HCT116 (cell line): ENCODE data around the gene CBFB. TPM values are rescaled to one million over a fixed set of nuclear protein-coding genes. Genes with fewer than 3 reads are reported as not detected.

Experiments
- ATAC-seq: fragments of 200-7000 bp; cut with Tn5 transposase; 2 replicates; pipeline ENCODE4 v1.9.1; 2020; ENCODE audit warnings: mild to moderate bottlenecking, moderate library complexity
- BruUV-seq: library from RNA; stranded (reverse); fragments of 400-500 nt; replicated peaks from 2 replicates; lab custom pipeline; 2021; lab: Mats Ljungman, UMichigan
- CTCF ChIA-PET: fragments of 300-600 bp; sonication (Branson Sonifier 250); formaldehyde crosslinking; loops from one replicate; lab custom pipeline; 2021; ENCODE audit warnings: antibody characterized with exemption; lab: Charles Lee
- POLR2A ChIA-PET: fragments of 300-600, 350-600 bp; sonication (Branson Sonifier 250); formaldehyde crosslinking; loops from one replicate; lab custom pipeline; 2021; ENCODE audit warnings: antibody characterized with exemption; lab: Charles Lee
- RAD21 ChIA-PET, 2 experiments: fragments of 300-600 bp; sonication (Branson Sonifier 250); formaldehyde crosslinking; loops; one replicate each; lab custom pipeline; 2023; ENCODE audit warnings: low total read pairs in 2 of 2; ENCODE audit not compliant: uncharacterized antibody in 2 of 2, unreplicated experiment in 2 of 2, low non-redundant PET in 1 of 2; lab: Charles Lee
- DNase-seq: peaks from one replicate; pipeline ENCODE4 v3.0.0-alpha.2; 2010; ENCODE audit warnings: low read depth, low spot score
- H2AFZ ChIP-seq: fragments of 200-600 bp; shearing (Covaris generic), sonication (generic); 2 replicates; pipeline ENCODE4 v1.6.1; 2017; ENCODE audit warnings: low read depth, mixed run types, mixed read lengths, antibody characterized with exemption, low read length; ENCODE audit not compliant: poor library complexity, severe bottlenecking
- H3K27ac ChIP-seq: 2 replicates; pipeline ENCODE4 v1.5.1; 2012; ENCODE audit warnings: low read depth, low read length
- H3K27me3 ChIP-seq: fragments of 200-600 bp; sonication (generic); 2 replicates; pipeline ENCODE4 v1.6.1; 2016; ENCODE audit warnings: mixed run types, low read length, mixed read lengths; ENCODE audit not compliant: insufficient read depth
- H3K36me3 ChIP-seq, 2 experiments: fragments of 200-500 bp in 1 of 2; fragments of 200-600 bp in 1 of 2; sonication (Bioruptor generic) in 1 of 2; sonication (generic) in 1 of 2; 2 replicates each; pipeline versions ENCODE4 v1.5.1 to v1.6.1; 2014 to 2016; ENCODE audit warnings: low read length in 2 of 2, inconsistent platforms in 1 of 2, mixed read lengths in 1 of 2, mixed run types in 1 of 2; ENCODE audit not compliant: insufficient read depth in 2 of 2, control insufficient read depth in 1 of 2
- H3K4me1 ChIP-seq, 2 experiments: fragments of 200-600 bp in 1 of 2; sonication (generic) in 1 of 2; 2 replicates each; pipeline versions ENCODE4 v1.5.1 to v1.6.1; 2012 to 2017; ENCODE audit warnings: low read length in 2 of 2, inconsistent platforms in 1 of 2, mild to moderate bottlenecking in 1 of 2, mixed read lengths in 1 of 2, mixed run types in 1 of 2, moderate library complexity in 1 of 2; ENCODE audit not compliant: insufficient read depth in 2 of 2, control insufficient read depth in 1 of 2
- H3K4me2 ChIP-seq: fragments of 200-600 bp; sonication (generic); 2 replicates; pipeline ENCODE4 v1.6.1; 2017; ENCODE audit warnings: mixed run types, low read length, mixed read lengths
- H3K4me3 ChIP-seq, 2 experiments: fragments of 200-600 bp in 1 of 2; sonication (generic) in 1 of 2; replicated peaks in 1 of 2; 2 replicates each; pipeline ENCODE4 v1.5.1; 2011 to 2016; ENCODE audit warnings: low read length in 2 of 2, control low read depth in 1 of 2, low read depth in 1 of 2, mild to moderate bottlenecking in 1 of 2, mixed read lengths in 1 of 2, mixed run types in 1 of 2
- H3K79me2 ChIP-seq: fragments of 200-600 bp; sonication (generic); 2 replicates; pipeline ENCODE4 v1.6.1; 2017; ENCODE audit warnings: mild to moderate bottlenecking, mixed run types, low read length, moderate library complexity, mixed read lengths; ENCODE audit not compliant: insufficient read depth
- H3K9ac ChIP-seq: fragments of 200-600 bp; sonication (generic); 2 replicates; pipeline ENCODE4 v1.6.1; 2016; ENCODE audit warnings: low read length, mixed read lengths
- H3K9me2 ChIP-seq: fragments of 200-600 bp; sonication (generic), shearing (Covaris generic); 2 replicates; pipeline ENCODE4 v1.6.1; 2017; ENCODE audit warnings: mixed run types, mild to moderate bottlenecking, moderate library complexity; ENCODE audit not compliant: insufficient read depth
- H3K9me3 ChIP-seq, 2 experiments: fragments of 200-500 bp in 1 of 2; fragments of 200-600 bp in 1 of 2; sonication (Bioruptor generic) in 1 of 2; sonication (generic) in 1 of 2; 2 replicates each; pipeline ENCODE4 v1.6.1; 2014 to 2017; ENCODE audit warnings: low read length in 2 of 2, mixed read lengths in 2 of 2, inconsistent platforms in 1 of 2, low read depth in 1 of 2, mild to moderate bottlenecking in 1 of 2, mixed run types in 1 of 2, moderate library complexity in 1 of 2; ENCODE audit not compliant: control insufficient read depth in 1 of 2, insufficient read depth in 1 of 2
- H4K20me1 ChIP-seq: fragments of 200-600 bp; sonication (generic), shearing (Covaris generic); 2 replicates; pipeline ENCODE4 v1.6.1; 2017; ENCODE audit warnings: mixed run types, mild to moderate bottlenecking, moderate library complexity; ENCODE audit not compliant: insufficient read depth
- ATF3 ChIP-seq: IDR thresholded peaks from 2 replicates; pipeline ENCODE4 v1.6.1; 2012
- CBX3 ChIP-seq: IDR thresholded peaks from 2 replicates; pipeline ENCODE4 v1.6.1; 2012; ENCODE audit warnings: low read depth
- CEBPB ChIP-seq: IDR thresholded peaks from 2 replicates; pipeline ENCODE4 v1.6.1; 2012; ENCODE audit warnings: low read depth
- ELF1 ChIP-seq: IDR thresholded peaks from 2 replicates; pipeline ENCODE4 v1.6.1; 2012; ENCODE audit warnings: low read depth, borderline replicate concordance
- EZH2 ChIP-seq: fragments of 200-600 bp; sonication (generic); IDR thresholded peaks from 2 replicates; pipeline ENCODE4 v1.6.1; 2017; ENCODE audit warnings: antibody characterized with exemption, mixed run types
- FOSL1 ChIP-seq: IDR thresholded peaks from 2 replicates; pipeline ENCODE4 v1.6.1; 2012; ENCODE audit warnings: low read depth
- JUND ChIP-seq: IDR thresholded peaks from 2 replicates; pipeline ENCODE4 v1.6.1; 2012
- MAX ChIP-seq: IDR thresholded peaks from 2 replicates; pipeline ENCODE4 v1.6.1; 2012
- POLR2AphosphoS5 ChIP-seq: IDR thresholded peaks from 2 replicates; pipeline ENCODE4 v1.6.1; 2011; ENCODE audit warnings: mild to moderate bottlenecking, low read depth, low read length, moderate library complexity
- RAD21 ChIP-seq: IDR thresholded peaks from 2 replicates; pipeline ENCODE4 v1.6.1; 2012; ENCODE audit warnings: low read depth, mild to moderate bottlenecking
- REST ChIP-seq: IDR thresholded peaks from 2 replicates; pipeline ENCODE4 v1.6.1; 2012; ENCODE audit warnings: low read depth
- SIN3A ChIP-seq: IDR thresholded peaks from 2 replicates; pipeline ENCODE4 v1.6.1; 2012; ENCODE audit warnings: low read depth
- SP1 ChIP-seq: IDR thresholded peaks from 2 replicates; pipeline ENCODE4 v1.6.1; 2012; ENCODE audit warnings: low read depth
- TCF7L2 ChIP-seq: IDR thresholded peaks from 2 replicates; pipeline ENCODE4 v1.7.0; 2011; ENCODE audit warnings: borderline replicate concordance, inconsistent platforms; ENCODE audit not compliant: insufficient read depth, insufficient read length; ENCODE audit errors: extremely low read depth
- YY1 ChIP-seq: IDR thresholded peaks from 2 replicates; pipeline ENCODE4 v1.6.1; 2011; ENCODE audit warnings: low read length, low read depth, moderate library complexity, mild to moderate bottlenecking; ENCODE audit not compliant: insufficient replicate concordance; ENCODE audit errors: extremely low read depth
- ZBTB33 ChIP-seq: IDR thresholded peaks from 2 replicates; pipeline ENCODE4 v1.6.1; 2011; ENCODE audit warnings: mild to moderate bottlenecking, low read length, moderate library complexity; ENCODE audit not compliant: insufficient replicate concordance; ENCODE audit errors: extremely low read depth
- ZFX ChIP-seq: fragments of 450-650 bp; IDR thresholded peaks from 2 replicates; pipeline ENCODE4 v1.6.1; 2017
- ZNF274 ChIP-seq: fragments of 200-500 bp; sonication (Bioruptor generic); IDR thresholded peaks from 2 replicates; pipeline ENCODE4 v1.6.1; 2014; ENCODE audit warnings: mild to moderate bottlenecking, low read depth, low read length, inconsistent platforms
- intact Hi-C: fragments of 100-400 bp; cut with micrococcal nuclease; formaldehyde crosslinking; loops from 2 replicates; pipeline ENCODE4 v1.10.0; 2022
- total RNA-seq: library from RNA; stranded (reverse); gene quantifications from one replicate; pipeline ENCODE4 v1.2.1, GENCODE V29; 2021; ENCODE audit not compliant: unreplicated experiment

The CBFB gene
- total RNA-seq, 1 experiment from 2014 or later: 101 TPM

GRCh38 chr16:67091906-67092566 lies 63.1 kb downstream of the CBFB start:
- ATAC-seq (no peak), DNase-seq (no peak)
- no peaks in the 10 kb centered on the region for H3K27me3 ChIP-seq
- H3K9me2 ChIP-seq: no peaks in the 10 kb centered on the region
- no peak overlapping the region for H3K9ac ChIP-seq
- H4K20me1 ChIP-seq: peaks cover 4% of the 10 kb centered on the region; the same call in 1 of the 2 replicates
- TF ChIP-seq REST (no peak), ZNF274 (no peak), SIN3A (no peak), TCF7L2 (no peak), SP1 (no peak), JUND (no peak), FOSL1 (no peak), ZBTB33 (no peak), RAD21 (no peak), ATF3 (no peak), CEBPB (no peak), YY1 (no peak), CBX3 (no peak), EZH2 (no peak), ELF1 (no peak), ZFX (no peak), MAX (no peak), POLR2AphosphoS5 (no peak)
- no TSS peak for BruUV-seq
- H3K27ac ChIP-seq: no peak overlapping the region
- H2AFZ ChIP-seq: no peak overlapping the region
- RAD21 ChIA-PET: no interaction called here
- H3K4me1 ChIP-seq: no peaks in the 10 kb centered on the region
- POLR2A ChIA-PET: no interaction called here
- no peak overlapping the region for H3K4me3 ChIP-seq
- CTCF ChIA-PET: no interaction called here
- no peaks in the 10 kb centered on the region for H3K9me3 ChIP-seq
- H3K79me2 ChIP-seq: peaks cover 51% of the 10 kb centered on the region
- intact Hi-C loops: loop anchor here (5.0 kb wide), 1 partner anchor 60 kb away; no protein-coding TSS in a partner anchor
- no peak overlapping the region for H3K4me2 ChIP-seq
- H3K36me3 ChIP-seq: no peaks in the 10 kb centered on the region
